Activated CD8-positive, alpha-beta T cell treated with anti-CD3 and anti-CD28 coated beads, Interleukin-2, amount 10 ng/mL, durations not matched to agents 7 days and 5 days (primary cell): ENCODE measurements around the gene COX7A1. TPM values are rescaled to one million over a fixed set of nuclear protein-coding genes. Genes with fewer than 3 reads are reported as not detected.

Source experiments
- ATAC-seq: fragments of 150-1000 bp; cut with Tn5 transposase; one replicate; pipeline ENCODE4 v1.10.0; 2021; ENCODE audit warnings: moderate library complexity
- CTCF ChIA-PET: fragments of 350-600 bp; sonication (Branson Sonifier 250); formaldehyde crosslinking; loops from one replicate; lab custom pipeline; 2021; ENCODE audit warnings: antibody characterized with exemption; lab: Charles Lee
- POLR2A ChIA-PET: fragments of 350-600 bp; sonication (Branson Sonifier 250); formaldehyde crosslinking; loops from one replicate; lab custom pipeline; 2021; ENCODE audit warnings: antibody characterized with exemption; lab: Charles Lee
- DNase-seq: peaks from one replicate; pipeline ENCODE4 v3.0.0-alpha.2; 2020
- H3K27ac Mint-ChIP-seq: one replicate; pipeline ENCODE4 v1.8.0; 2021; ENCODE audit warnings: mild to moderate bottlenecking, mixed read lengths
- H3K27me3 Mint-ChIP-seq: one replicate; pipeline ENCODE4 v1.8.0; 2021; ENCODE audit warnings: low read depth, mixed read lengths
- H3K36me3 Mint-ChIP-seq: one replicate; pipeline ENCODE4 v1.8.0; 2021; ENCODE audit warnings: low read depth, mixed read lengths
- H3K4me1 Mint-ChIP-seq: one replicate; pipeline ENCODE4 v1.8.0; 2021; ENCODE audit warnings: low read depth, mixed read lengths
- H3K4me3 Mint-ChIP-seq: one replicate; pipeline ENCODE4 v1.8.0; 2021; ENCODE audit warnings: mild to moderate bottlenecking, mixed read lengths
- H3K9me3 Mint-ChIP-seq: one replicate; pipeline ENCODE4 v1.8.0; 2022; ENCODE audit warnings: mixed read lengths; ENCODE audit not compliant: insufficient read depth
- total RNA-seq, 2 experiments: library from RNA; stranded (reverse); gene quantifications; one replicate each; pipeline ENCODE4 v1.2.3, GENCODE V29; 2021

Gene COX7A1
- total RNA-seq, 2 experiments from 2014 or later, result not detected

DNA sequence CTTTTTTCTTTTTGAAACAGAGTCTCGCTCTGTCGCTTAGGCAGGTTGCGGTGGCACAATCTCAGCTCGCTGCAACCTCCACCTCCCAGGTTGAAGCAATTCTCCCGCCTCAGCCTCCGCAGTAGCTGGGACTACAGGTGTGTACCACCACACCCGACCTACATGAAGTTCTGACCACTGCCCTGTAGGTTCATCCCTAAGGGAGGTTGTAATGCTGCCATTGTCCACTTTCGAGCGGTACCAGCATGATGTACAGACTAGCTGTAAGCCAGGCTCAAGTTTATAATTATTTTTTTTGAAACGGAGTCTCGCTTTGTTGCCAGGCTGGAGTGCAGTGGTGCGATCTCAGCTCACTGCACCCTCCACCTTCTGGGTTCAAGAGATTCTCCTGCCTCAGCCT, 11.6 kb upstream of the COX7A1 start:
- no peak overlapping the region for H3K27ac Mint-ChIP-seq
- H3K36me3 Mint-ChIP-seq, result peaks cover 10% of the 10 kb centered on the region

DNA sequence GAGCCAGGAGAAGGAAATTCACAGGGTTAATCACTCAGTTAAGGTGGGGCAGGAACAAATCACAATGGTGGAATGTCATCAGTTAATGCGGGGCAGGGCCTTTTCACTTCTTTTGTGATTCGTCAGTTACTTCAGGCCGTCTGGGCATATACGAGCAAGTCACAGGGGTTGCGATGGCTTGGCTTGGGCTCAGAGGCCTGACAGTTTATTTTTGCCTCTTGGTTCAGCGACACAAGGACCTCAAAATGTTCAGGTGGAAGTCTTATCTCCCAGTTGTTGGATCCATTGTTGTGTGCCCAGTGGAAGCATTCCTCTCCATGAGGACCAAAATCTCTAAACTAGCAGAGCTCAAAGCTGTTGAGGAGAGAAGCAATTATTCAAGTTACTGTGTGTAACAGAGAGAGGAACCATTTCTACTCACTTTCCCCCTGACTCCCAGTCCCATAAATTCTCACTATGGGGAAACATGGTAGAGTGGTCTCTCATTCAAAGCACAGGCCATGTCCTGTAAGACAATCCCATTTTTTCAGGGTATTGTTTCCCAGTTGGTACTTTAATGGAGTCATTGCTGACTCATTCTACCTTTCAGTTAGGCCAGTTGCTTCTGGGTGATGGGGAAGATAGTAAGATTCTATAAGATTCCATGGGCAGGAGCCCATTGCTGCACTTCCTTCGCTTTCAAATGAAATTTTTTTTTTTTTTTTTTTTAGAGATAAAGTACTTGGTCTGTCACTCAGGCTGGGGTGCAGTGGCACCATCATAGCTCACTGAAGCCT, 8.8 kb upstream of the COX7A1 start:
- POLR2A ChIA-PET, result no interaction called here

More for the DNA sequence above, 11.6 kb upstream of the COX7A1 start:
- ChIA-PET POLR2A (interaction anchor here (0.6 kb wide), 1 partner anchor 595 kb away, joined by 3 read pairs; no protein-coding TSS in a partner anchor), CTCF (interaction anchor here (2.6 kb wide), 1 partner anchor 36 kb away, joined by 12 read pairs; no protein-coding TSS in a partner anchor)
- Mint-ChIP-seq H3K27me3 (no peaks in the 10 kb centered on the region), H3K4me3 (no peak overlapping the region), H3K4me1 (no peaks in the 10 kb centered on the region), H3K9me3 (no peaks in the 10 kb centered on the region)
- ATAC-seq, result no peak
- no peak for DNase-seq

DNA sequence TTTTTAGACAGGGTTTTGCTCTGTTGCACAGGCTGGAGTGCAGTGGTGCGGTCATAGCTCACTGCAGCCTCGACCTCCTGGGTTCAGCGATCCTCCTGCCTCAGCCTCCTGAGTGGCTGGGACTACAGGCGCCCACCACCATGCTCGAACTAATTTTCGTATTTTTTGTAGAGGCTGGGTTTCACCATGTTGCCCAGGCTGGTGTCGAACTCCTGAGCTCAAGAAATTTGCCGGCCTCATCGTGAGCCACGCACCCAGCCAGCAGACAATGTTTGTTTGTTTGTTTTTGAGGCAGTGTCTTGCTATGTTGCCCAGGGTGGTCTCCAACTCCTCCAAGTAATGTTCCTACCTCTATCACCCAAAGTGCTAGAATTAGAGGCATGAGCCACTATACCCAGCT, 879 bp upstream of the COX7A1 start:
- ATAC-seq, result no peak
- Mint-ChIP-seq H3K27me3 (no peaks in the 10 kb centered on the region), H3K36me3 (peaks cover 31% of the 10 kb centered on the region), H3K4me3 (no peak overlapping the region), H3K4me1 (peaks cover 4% of the 10 kb centered on the region), H3K9me3 (no peaks in the 10 kb centered on the region), H3K27ac (no peak overlapping the region)
- ChIA-PET POLR2A (interaction anchor here (1.6 kb wide), 1 partner anchor 25 kb away, joined by 5 read pairs; no protein-coding TSS in a partner anchor), CTCF (interaction anchor here (1.0 kb wide), 1 partner anchor 14 kb away, joined by 4 read pairs; no protein-coding TSS in a partner anchor)
- DNase-seq, result no peak

More for the DNA sequence above, 8.8 kb upstream of the COX7A1 start:
- no peaks in the 10 kb centered on the region for H3K4me1 Mint-ChIP-seq
- DNase-seq (no peak), ATAC-seq (no peak)
- H3K27me3 Mint-ChIP-seq, result no peaks in the 10 kb centered on the region
- H3K36me3 Mint-ChIP-seq, result peaks cover 12% of the 10 kb centered on the region
- H3K27ac Mint-ChIP-seq, result no peak overlapping the region
- CTCF ChIA-PET, result interaction anchor here (0.7 kb wide), 1 partner anchor 33 kb away, joined by 3 read pairs; no protein-coding TSS in a partner anchor
- no peaks in the 10 kb centered on the region for H3K9me3 Mint-ChIP-seq
- H3K4me3 Mint-ChIP-seq, result no peak overlapping the region

DNA sequence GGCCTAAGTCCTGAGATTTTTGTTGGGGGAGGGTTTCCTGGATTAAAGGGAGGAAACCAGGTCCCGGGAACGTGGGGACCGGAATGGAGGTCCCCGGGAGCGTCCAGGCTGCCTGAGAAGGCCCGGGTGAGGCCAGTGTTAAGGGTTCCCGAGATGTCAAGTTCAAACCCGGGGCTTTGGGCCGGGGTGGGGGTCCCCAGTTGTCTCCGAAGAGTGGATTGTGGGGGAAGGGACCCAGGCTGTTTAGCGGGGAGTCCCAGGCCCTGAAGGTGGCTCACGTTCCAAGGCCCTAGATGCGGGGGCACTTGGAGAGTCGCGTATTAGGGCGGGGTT, 262 bp downstream of the COX7A1 start:
- ATAC-seq (no peak), DNase-seq (no peak)
- H3K4me3 Mint-ChIP-seq, result no peak overlapping the region
- H3K36me3 Mint-ChIP-seq, result peaks cover 35% of the 10 kb centered on the region
- ChIA-PET CTCF (no interaction called here), POLR2A (no interaction called here)
- H3K4me1 Mint-ChIP-seq, result peaks cover 4% of the 10 kb centered on the region
- H3K27ac Mint-ChIP-seq, result no peak overlapping the region
- H3K27me3 Mint-ChIP-seq, result no peaks in the 10 kb centered on the region
- H3K9me3 Mint-ChIP-seq, result no peaks in the 10 kb centered on the region

DNA sequence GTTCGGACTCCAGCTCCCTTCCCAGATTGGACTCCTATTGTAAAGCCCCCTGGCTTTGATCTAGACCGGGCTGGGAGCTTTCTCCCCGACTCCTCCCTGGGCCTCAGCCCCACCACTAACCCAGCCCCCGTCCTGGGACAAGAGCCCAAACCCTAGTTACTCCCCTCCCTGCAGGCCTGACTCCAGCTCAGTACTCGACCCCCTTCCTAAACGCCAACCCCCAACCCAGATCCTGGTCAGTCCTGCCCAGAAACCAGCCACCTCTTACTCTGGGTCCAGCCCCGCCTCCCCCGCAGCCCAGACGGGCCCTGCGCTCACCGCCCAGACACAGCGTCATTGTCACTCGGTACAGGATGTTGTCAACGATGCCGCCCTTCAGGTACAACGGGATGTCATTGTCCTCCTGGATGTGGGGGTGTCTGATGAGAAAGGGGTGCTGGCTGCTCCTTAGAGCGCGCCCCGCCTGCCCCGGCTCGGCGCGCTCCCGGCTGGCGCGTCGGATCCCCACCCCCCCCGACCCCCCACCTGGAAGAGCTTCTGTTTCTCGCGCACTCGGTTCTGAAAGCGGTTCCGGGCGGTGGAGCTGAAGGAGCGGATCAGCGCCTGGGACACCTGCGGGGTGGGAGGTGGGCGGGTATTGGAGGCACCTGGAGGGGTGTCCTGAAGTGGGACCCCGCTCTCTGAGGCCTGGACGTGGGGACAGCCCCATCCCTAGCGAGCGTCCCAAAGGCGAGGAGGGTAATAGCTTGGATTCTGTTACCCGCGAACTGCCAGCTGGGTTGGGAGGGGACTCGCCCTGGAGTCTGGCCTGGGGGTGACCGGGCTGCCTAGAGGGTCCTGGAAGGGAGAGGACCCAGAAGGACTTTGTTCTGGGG, 866 bp downstream of the COX7A1 start:
- CTCF ChIA-PET, result no interaction called here
- H3K9me3 Mint-ChIP-seq, result no peaks in the 10 kb centered on the region
- H3K27me3 Mint-ChIP-seq, result no peaks in the 10 kb centered on the region
- ATAC-seq (no peak), DNase-seq (no peak)
- POLR2A ChIA-PET, result no interaction called here
- H3K27ac Mint-ChIP-seq, result no peak overlapping the region
- H3K4me3 Mint-ChIP-seq, result no peak overlapping the region
- H3K4me1 Mint-ChIP-seq, result peaks cover 6% of the 10 kb centered on the region
- H3K36me3 Mint-ChIP-seq, result peaks cover 40% of the 10 kb centered on the region

DNA sequence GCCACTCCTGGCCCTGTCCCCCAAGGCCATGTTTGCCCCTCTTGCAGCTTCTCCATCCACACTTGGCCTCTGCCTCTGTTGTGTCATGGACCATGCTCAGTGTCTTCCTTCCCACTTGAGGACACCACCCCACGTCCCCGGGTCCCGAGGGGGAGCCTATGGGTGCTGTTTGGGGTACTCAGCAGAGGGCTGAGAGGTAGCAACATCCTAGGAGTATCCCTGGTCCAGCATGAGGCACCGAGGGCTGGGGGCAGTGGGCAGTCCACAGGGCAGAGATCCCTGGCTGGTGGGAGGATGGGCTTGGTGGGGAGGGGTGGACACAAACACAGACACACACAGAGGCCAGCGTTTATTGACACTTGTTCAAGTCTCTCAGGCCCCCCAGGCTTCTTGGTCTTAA, 1.7 kb downstream of the COX7A1 start:
- peaks cover 48% of the 10 kb centered on the region for H3K36me3 Mint-ChIP-seq
- no peaks in the 10 kb centered on the region for H3K27me3 Mint-ChIP-seq
- no peak for ATAC-seq
- POLR2A ChIA-PET, result no interaction called here
- no peaks in the 10 kb centered on the region for H3K9me3 Mint-ChIP-seq
- H3K27ac Mint-ChIP-seq, result no peak overlapping the region
- no peak for DNase-seq
- peaks cover 6% of the 10 kb centered on the region for H3K4me1 Mint-ChIP-seq
- no peak overlapping the region for H3K4me3 Mint-ChIP-seq
- CTCF ChIA-PET, result no interaction called here

DNA sequence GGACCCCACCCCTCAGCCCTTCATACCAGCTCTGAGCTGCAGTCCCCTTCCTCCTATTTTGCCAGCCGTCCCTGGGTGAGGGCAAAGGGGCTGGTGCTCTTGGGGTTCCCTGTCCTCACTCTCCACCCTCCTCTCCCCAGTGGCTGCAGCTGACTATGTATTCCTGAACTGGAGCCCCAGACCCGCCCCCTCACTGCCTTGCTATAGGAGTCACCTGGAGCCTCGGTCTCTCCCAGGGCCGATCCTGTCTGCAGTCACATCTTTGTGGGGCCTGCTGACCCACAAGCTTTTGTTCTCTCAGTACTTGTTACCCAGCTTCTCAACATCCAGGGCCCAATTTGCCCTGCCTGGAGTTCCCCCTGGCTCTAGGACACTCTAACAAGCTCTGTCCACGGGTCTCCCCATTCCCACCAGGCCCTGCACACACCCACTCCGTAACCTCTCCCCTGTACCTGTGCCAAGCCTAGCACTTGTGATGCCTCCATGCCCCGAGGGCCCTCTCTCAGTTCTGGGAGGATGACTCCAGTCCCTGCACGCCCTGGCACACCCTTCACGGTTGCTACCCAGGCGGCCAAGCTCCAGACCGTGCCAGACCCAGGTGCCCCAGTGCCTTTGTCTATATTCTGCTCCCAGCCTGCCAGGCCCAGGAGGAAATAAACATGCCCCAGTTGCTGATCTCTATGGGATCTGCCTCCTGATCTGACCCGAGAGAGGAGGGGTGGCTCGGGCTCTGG, 2.4 kb downstream of the COX7A1 start:
- Mint-ChIP-seq H3K4me3 (no peak overlapping the region), H3K36me3 (peaks cover 50% of the 10 kb centered on the region), H3K27ac (no peak overlapping the region), H3K4me1 (peaks cover 6% of the 10 kb centered on the region), H3K27me3 (no peaks in the 10 kb centered on the region), H3K9me3 (no peaks in the 10 kb centered on the region)
- ATAC-seq, result no peak
- no peak for DNase-seq
- ChIA-PET CTCF (no interaction called here), POLR2A (no interaction called here)

DNA sequence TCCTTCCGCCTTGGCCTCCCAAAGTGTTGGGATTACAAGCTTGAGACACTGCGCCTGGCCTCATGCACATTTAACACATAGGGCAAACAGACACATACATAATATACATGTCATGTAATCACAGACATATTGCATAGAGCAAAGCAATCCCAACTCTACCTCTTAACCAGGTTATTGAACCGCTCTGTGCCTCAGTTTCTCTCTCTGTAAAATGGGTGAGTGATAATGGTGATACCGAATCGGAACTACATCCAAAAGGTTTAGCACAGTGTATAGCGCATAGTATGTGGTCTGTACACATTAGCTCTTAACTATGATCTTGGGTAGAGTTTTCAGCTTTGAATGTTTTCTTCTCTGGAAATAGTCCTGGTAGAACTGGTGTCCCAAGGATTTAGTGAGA, 7.6 kb downstream of the COX7A1 start:
- ATAC-seq (no peak), DNase-seq (no peak)
- Mint-ChIP-seq H3K27ac (no peak overlapping the region), H3K27me3 (no peaks in the 10 kb centered on the region), H3K36me3 (peaks cover 62% of the 10 kb centered on the region), H3K4me1 (peaks cover 24% of the 10 kb centered on the region), H3K4me3 (no peak overlapping the region), H3K9me3 (no peaks in the 10 kb centered on the region)
- ChIA-PET POLR2A (no interaction called here), CTCF (interaction anchor here (1.2 kb wide), 1 partner anchor 17 kb away, joined by 5 read pairs; no protein-coding TSS in a partner anchor)

DNA sequence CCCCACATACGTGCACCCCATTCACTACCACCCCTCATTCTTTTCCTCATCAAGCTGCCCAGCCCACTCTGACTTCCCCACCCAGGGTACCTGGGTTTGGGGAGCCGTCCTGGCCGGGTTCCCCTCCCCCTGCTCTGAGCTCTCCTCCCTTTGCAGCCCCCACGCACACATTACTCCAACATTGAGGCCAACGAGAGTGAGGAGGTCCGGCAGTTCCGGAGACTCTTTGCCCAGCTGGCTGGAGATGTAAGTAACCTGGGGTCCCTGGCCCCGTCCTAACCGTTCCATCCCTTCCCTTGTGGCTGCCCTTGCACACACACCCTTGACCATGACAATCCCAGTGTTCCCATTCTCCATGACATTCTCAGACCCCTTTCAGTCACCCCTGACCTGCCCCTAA, 9.8 kb downstream of the COX7A1 start:
- ChIA-PET POLR2A (no interaction called here), CTCF (interaction anchor here (1.3 kb wide), 1 partner anchor 15 kb away, joined by 3 read pairs; no protein-coding TSS in a partner anchor)

DNA sequence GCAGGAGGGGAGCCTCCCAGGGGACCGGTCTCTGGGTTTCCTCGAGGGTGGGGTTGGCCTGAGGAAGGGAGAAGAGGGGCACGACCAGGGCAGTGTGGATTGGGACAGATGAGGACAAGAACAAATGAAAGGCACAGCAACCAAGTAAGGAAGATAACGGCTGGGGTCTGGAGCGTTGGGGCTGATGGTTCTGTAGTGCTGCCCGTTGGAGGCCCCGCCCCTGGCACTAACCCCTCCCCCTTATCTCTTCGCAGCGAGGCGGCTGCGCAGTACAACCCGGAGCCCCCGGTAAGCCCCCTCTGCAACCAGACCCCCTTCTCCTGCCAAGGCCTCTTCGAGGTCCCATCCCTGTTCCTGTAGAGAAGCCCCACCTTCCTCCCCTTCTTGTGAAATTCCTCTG, 10.2 kb downstream of the COX7A1 start:
- ChIA-PET POLR2A (no interaction called here), CTCF (no interaction called here)
- ATAC-seq (no peak), DNase-seq (no peak)
- H3K27ac Mint-ChIP-seq, result no peak overlapping the region
- no peaks in the 10 kb centered on the region for H3K27me3 Mint-ChIP-seq
- peaks cover 26% of the 10 kb centered on the region for H3K4me1 Mint-ChIP-seq
- H3K36me3 Mint-ChIP-seq, result peaks cover 46% of the 10 kb centered on the region
- no peaks in the 10 kb centered on the region for H3K9me3 Mint-ChIP-seq
- H3K4me3 Mint-ChIP-seq, result no peak overlapping the region

More for the DNA sequence above, 9.8 kb downstream of the COX7A1 start:
- DNase-seq (no peak), ATAC-seq (no peak)
- Mint-ChIP-seq H3K4me1 (peaks cover 26% of the 10 kb centered on the region), H3K36me3 (peaks cover 49% of the 10 kb centered on the region), H3K27ac (no peak overlapping the region), H3K9me3 (no peaks in the 10 kb centered on the region), H3K27me3 (no peaks in the 10 kb centered on the region), H3K4me3 (no peak overlapping the region)
